ENCODE measurements around the gene PODXL2.

Gene PODXL2

GRCh38 chr3:127706312-127706711, 77.3 kb downstream of the PODXL2 start:
- no peak for TF ChIP-seq CTCF (IDR thresholded peaks at IDR 0.05)

GRCh38 chr3:127706785-127707351, 77.9 kb downstream of the PODXL2 start:
- TF ChIP-seq CTCF (IDR thresholded peaks at IDR 0.05), result no peak

GRCh38 chr3:127707851-127708411, 78.9 kb downstream of the PODXL2 start:
- TF ChIP-seq CTCF (IDR thresholded peaks at IDR 0.05), result no peak

- no peak for TF ChIP-seq CTCF (IDR thresholded peaks at IDR 0.05)
Measured at GRCh38 chr3:127708837-127709236, 79.9 kb downstream of the PODXL2 start.

GRCh38 chr3:127709320-127710060, 80.5 kb downstream of the PODXL2 start:
- TF ChIP-seq CTCF (IDR thresholded peaks at IDR 0.05), result no peak

- TF ChIP-seq CTCF (IDR thresholded peaks at IDR 0.05), result no peak
Measured at GRCh38 chr3:127710155-127710941, 81.4 kb downstream of the PODXL2 start.

GRCh38 chr3:127711021-127711695, 82.2 kb downstream of the PODXL2 start:
- no peak for TF ChIP-seq CTCF (IDR thresholded peaks at IDR 0.05)

Measured in LNCAP (cell line).